Measurements from ENCODE around the gene CFAP251. TPM values are rescaled to one million over a fixed set of nuclear protein-coding genes. Genes with fewer than 3 reads are reported as not detected.

CFAP251 gene
- total RNA-seq, 4 donors from 2014 or later = 0.67 to 1.1 (median 0.95) TPM; not detected in 1

DNA sequence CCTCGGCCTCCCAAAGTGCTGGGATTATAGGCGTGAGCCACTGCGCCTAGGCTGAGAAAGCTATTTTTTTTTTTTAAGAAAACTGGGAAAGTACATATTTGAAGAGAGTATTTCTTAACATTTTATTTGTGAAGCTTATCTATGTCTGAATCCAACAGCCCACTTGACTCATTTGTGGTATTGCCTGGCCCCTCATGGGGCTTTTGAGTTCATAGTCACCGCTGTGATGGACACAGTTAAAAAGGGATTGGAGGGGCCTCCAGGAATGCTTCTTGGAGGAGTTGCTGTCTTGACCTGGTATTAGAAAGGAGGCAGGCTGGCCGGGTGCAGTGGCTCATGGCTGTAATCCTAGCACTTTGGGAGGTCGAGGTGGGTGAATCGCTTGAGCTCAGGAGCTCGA, 129.8 kb downstream of the CFAP251 start:
- no peak for DNase-seq
- Histone ChIP-seq H3K36me3 (peaks cover 0 to 9% (median 0%) of the 10 kb centered on the region in 3 donors), H3K4me3 (no peak overlapping the region), H3K27ac (no peak overlapping the region), H3K27me3 (no peaks in the 10 kb centered on the region), H3K4me1 (peaks cover 0 to 8% (median 0%) of the 10 kb centered on the region in 4 donors), H3K9me3 (no peaks in the 10 kb centered on the region)
- TF ChIP-seq, protein P1, sequence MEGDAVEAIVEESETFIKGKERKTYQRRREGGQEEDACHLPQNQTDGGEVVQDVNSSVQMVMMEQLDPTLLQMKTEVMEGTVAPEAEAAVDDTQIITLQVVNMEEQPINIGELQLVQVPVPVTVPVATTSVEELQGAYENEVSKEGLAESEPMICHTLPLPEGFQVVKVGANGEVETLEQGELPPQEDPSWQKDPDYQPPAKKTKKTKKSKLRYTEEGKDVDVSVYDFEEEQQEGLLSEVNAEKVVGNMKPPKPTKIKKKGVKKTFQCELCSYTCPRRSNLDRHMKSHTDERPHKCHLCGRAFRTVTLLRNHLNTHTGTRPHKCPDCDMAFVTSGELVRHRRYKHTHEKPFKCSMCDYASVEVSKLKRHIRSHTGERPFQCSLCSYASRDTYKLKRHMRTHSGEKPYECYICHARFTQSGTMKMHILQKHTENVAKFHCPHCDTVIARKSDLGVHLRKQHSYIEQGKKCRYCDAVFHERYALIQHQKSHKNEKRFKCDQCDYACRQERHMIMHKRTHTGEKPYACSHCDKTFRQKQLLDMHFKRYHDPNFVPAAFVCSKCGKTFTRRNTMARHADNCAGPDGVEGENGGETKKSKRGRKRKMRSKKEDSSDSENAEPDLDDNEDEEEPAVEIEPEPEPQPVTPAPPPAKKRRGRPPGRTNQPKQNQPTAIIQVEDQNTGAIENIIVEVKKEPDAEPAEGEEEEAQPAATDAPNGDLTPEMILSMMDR (IDR thresholded peaks at IDR 0.05) = no peak

- no peaks in the 10 kb centered on the region for H3K9me3 ChIP-seq
- TF ChIP-seq, protein P1 (IDR thresholded peaks at IDR 0.05) = no peak
- TF ChIP-seq POLR2A (IDR thresholded peaks at IDR 0.05) = no peak
- no peaks in the 10 kb centered on the region for H3K27me3 ChIP-seq
- DNase-seq = no peak
- peaks cover 0 to 15% (median 1%) of the 10 kb centered on the region in 4 donors for H3K4me1 ChIP-seq
- no peak overlapping the region for H3K27ac ChIP-seq
- H3K36me3 ChIP-seq = peaks cover 0 to 3% (median 0%) of the 10 kb centered on the region in 3 donors
- H3K4me3 ChIP-seq = no peak overlapping the region
These were observed 131.4 kb downstream of the CFAP251 start for GRCh38 chr12:122049827-122050226.

GRCh38 chr12:122050706-122051105, 132.3 kb downstream of the CFAP251 start:
- Histone ChIP-seq H3K27me3 (no peaks in the 10 kb centered on the region), H3K4me3 (no peak overlapping the region), H3K27ac (peak overlapping the region in 2 of 4 donors; percentile 25 to 66), H3K9me3 (no peaks in the 10 kb centered on the region), H3K36me3 (peaks cover 0 to 3% (median 0%) of the 10 kb centered on the region in 3 donors), H3K4me1 (peaks cover 0 to 15% (median 1%) of the 10 kb centered on the region in 4 donors)
- TF ChIP-seq POLR2A (IDR thresholded peaks at IDR 0.05) = no peak
- TF ChIP-seq, protein P1 (IDR thresholded peaks at IDR 0.05) = no peak
- no peak for DNase-seq

DNA sequence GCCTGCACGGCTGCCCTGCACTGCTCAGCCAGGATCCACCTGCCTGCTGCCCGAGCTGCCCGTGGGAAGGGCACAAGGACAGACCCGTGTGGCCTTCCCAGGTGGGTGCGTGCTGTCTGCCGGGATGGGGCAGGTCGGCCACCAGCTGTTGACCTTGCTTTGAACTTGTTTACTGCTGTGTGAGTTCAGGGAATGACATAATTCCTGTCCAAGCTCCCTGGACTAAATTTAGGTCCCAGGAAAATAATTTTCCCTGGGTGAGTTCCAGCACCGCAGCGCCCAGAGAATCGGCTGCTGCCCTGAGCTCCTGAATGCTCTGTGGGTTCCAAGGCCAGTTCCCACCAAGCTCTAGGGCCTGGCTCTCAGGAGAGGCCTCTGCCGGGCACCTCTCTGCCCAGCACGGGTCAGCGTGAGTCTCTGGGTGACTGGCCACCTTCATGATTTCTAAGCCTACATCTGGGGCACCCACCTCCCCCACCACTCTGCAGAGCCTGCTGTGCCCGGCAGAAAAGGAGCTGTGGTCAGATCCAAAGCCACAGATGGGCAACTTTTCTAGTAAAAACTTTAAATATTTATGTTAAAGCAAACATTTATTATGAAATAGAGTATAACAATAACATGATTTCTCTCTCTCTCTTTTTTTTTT, 133.0 kb downstream of the CFAP251 start:
- Histone ChIP-seq H3K9me3 (no peaks in the 10 kb centered on the region), H3K27me3 (no peaks in the 10 kb centered on the region), H3K36me3 (peaks cover 0 to under 1% (median 0%) of the 10 kb centered on the region in 3 donors), H3K4me3 (no peak overlapping the region), H3K27ac (peak overlapping the region in 2 of 4 donors; percentile 25 to 66), H3K4me1 (peaks cover 0 to 15% (median 1%) of the 10 kb centered on the region in 4 donors)
- DNase-seq = no peak
- TF ChIP-seq POLR2A (IDR thresholded peaks at IDR 0.05) = no peak
- TF ChIP-seq, protein P1 (IDR thresholded peaks at IDR 0.05) = no peak

- Histone ChIP-seq H3K4me1 (peaks cover 0 to 15% (median 1%) of the 10 kb centered on the region in 4 donors), H3K27ac (no peak overlapping the region), H3K9me3 (no peaks in the 10 kb centered on the region), H3K36me3 (no peaks in the 10 kb centered on the region), H3K4me3 (no peak overlapping the region), H3K27me3 (no peaks in the 10 kb centered on the region)
- TF ChIP-seq, protein P1 (IDR thresholded peaks at IDR 0.05) = no peak
- no peak for TF ChIP-seq POLR2A (IDR thresholded peaks at IDR 0.05)
- no peak for DNase-seq
These were observed 133.9 kb downstream of the CFAP251 start for GRCh38 chr12:122052285-122052684.

Small RNA genes lying within 50 kb of the gene (small RNA-seq; reads per million reads assigned to genes)
- 0 reads per million in 2 donors for gene AC069503.3
- 0 reads per million in 2 donors for gene RF00017
- gene RNU7-170P = 0 reads per million in 2 donors

Other genes with a start within 250 kb of the CFAP251 start
- not detected for gene MORN3, start 248.9 kb upstream of the CFAP251 start, total RNA-seq
- gene TMEM120B, start 205.8 kb upstream of the CFAP251 start, total RNA-seq = 1 to 10 TPM; 3.7 to 8.6 (median 5.2) TPM
- 100 to 1,000 TPM in 2 of 4 donors, 10 to 100 TPM in 2; 31.4 to 134 (median 91.0) TPM for gene RHOF, start 124.9 kb upstream of the CFAP251 start, total RNA-seq
- gene SETD1B, start 114.6 kb upstream of the CFAP251 start, total RNA-seq = 10 to 100 TPM; 15.4 to 30.5 (median 25.3) TPM
- not detected for gene HPD, start 59.7 kb upstream of the CFAP251 start, total RNA-seq
- 10 to 100 TPM; 33.1 to 47.7 (median 37.8) TPM for gene PSMD9, start 29.8 kb upstream of the CFAP251 start, total RNA-seq
- gene BCL7A, start 103.3 kb downstream of the CFAP251 start, total RNA-seq = 10 to 100 TPM in 1 of 4 donors, 1 to 10 TPM in 3; 3.3 to 23.9 (median 4.4) TPM
- 100 to 1,000 TPM in 2 of 4 donors, 10 to 100 TPM in 2; 41.5 to 157 (median 98.3) TPM for gene MLXIP, start 160.2 kb downstream of the CFAP251 start, total RNA-seq